Hematopoietic multipotent progenitor cell treated with erythropoietin and hydrocortisone succinate and interleukin-3 and kit ligand, for 6 days (in vitro differentiated cells): ENCODE measurements around the gene C11orf91.
"Not testable (repeated sequence)": the region's sequence is repeated elsewhere in the genome, so short reads cannot be mapped to it uniquely, and the experiment has no call there.

Experiments used
- DNase-seq: peaks from one replicate; pipeline ENCODE4 v3.0.0-alpha.2; 2015

The C11orf91 gene

DNA sequence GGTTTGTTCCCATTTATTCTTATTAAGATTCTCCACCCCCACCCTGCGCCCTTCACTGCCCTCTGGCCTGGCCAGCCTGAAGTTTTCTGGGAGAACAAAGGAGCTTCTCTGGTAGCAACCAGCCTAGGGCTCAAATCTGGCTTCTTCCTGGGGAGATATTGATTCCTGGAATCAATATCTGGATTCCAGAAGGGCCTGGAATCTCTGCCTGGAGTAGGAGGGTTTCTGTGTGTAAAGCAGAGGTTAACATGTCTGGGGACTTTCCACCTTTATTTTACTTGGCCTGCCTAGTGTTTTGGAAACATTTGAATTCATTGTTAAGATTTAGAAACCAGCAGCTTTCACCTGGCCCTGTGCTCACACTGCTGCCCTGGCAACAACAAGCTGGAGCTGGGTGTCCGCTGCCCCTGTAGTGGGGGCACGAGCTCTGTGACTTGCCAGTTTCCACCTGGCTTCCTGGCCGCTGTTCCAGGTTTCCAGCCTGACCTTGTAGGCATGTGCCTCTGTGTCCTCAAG lies 5.5 kb downstream of the C11orf91 start:
- DNase-seq, result no peak

DNA sequence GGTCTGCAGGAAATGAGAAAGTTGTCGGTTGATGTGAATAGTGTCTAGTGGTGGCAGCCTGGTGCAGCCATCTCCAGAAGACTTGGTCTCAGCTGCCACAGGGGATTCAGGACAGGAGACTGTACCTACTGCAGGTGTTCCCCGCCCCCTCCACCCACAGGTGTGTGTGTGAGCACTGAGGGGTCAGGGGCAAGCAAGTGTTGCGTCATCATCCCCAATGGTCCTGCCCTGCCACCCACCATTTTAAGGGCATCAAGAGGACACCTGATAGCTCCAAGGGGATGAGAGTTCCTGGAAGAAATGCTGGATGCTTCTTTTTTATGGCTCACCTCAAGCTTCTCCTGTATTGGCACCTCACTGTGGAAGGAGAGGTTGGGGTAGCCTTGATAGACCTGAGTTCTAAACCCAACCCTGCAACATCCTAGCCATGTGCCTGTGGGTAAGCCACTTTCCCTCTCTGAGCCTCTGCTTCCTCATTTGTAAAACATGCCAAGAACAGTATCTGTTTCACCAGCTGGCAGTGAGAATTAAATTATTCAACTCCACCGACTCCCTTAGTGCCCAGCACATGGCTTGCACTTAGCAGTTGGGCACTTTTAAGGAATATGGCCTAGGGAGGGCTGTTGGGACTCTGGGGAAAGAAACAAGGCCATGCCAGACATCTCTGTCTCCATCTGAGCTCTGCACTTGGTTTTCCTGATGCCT lies 6.1 kb downstream of the C11orf91 start:
- DNase-seq, result peak; percentile 19

DNA sequence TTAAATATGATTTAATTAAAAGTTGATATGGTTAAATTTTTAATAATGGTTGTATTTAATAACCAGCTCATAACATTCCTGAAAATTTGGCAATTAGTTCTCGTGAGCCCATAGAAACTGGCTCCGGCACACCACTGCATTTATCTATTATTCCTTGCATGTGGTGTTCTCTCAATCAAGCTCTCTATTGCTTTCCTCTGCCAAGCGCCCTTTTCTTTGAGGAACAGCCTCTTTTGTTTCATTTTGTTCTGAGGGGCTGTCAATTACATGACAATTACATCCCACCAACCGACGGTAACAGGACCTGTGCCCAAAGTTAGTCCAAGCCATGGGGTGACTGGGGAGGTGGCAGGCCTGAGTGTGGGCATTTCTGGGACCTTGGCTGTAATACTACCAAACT lies 8.1 kb downstream of the C11orf91 start:
- DNase-seq, result no peak

DNA sequence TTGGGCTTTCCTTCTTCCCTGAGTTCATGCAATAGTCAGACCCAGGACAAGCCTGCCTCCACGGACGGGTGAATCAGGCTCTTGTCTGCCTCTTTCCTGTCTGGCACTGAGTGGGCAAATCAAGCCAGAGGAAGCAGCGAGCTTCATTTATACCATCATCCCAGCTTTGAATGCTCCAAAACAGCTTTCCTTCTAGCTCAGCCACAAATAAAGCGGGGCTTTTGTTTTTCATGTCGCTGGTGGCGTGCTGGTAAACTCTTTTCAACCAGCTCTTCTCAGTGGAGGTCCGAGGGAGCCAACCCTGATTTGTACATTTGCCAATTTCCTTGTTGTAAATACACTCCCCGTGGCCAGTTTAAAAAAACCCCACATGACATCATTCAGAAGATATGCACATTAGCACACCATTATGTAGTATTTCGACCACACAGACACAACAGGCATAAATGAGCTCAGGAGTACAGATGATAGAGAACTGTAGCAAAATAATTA lies 8.6 kb downstream of the C11orf91 start:
- DNase-seq, result no peak

DNA sequence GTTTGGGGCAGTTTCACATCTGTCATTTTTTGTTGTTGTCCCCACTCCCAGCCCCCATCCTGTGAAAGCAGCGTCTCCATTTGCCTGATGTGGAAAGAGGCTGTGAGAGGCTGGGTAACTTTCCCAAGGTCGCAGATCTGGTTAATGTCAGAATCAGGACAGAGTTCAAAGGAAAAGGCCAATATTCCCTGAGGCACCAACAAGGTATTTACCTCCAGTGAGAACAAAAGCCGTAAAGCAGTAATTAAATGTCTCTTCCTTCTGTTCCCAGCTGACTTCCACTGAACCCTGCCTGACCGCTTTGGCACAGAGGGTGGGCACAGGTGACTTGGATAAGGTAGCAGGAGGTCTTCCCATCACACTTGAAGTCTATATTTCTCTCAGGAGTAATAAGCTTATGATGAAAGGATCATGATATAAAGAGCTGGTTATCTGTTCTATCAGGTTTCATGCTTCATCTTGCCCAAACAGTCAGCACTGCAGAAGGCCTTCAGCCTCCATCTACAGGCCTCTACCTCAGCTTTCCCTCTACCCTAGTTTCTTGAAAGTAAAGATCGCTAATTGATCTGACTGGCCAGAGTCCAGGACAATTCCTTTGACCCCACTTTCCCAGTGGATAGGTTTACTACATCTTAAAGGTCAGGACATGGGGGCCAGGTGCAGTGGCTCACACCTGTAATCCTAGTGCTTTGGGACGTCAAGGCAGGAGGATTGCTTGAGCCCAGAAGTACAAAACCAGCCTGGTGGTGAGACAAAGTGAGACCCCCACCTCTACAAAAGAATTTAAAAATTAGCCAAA lies 9.4 kb downstream of the C11orf91 start:
- DNase-seq, result no peak

DNA sequence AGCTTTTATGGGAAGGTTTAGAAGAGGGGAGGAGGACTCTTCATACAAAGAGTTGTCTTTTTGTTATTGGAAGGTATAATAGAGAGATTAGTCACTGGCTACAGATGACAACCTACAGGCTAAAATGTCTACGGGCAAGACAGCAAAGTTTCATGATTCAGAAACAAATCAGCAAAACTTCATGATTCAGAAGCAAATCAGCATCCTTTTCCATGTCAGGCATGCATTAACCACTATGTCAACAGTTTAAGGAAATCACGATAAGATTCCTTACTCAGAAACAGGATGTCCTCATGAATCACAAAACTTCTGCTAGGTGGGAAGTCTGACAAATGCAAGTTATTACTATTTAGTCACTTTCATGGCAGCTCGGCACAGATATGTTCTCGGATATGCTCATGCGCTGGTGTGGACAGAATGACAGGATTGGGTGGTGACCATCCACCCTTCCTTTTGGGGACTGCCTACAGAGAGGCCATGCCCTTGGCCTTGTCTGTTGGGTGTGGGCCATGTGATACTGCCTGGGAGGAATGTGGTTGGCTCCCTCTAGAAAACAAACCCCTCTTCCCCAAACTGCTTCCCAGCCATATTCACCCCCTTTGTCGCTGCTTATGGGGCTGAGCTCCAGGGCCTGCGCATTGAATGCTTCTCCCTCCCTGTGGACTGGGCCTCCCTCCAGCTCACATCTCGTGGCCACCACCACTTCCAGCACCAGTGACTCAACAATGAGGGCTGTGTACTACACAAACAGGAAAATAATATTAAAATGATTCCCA lies 10.1 kb downstream of the C11orf91 start:
- DNase-seq, result no peak

DNA sequence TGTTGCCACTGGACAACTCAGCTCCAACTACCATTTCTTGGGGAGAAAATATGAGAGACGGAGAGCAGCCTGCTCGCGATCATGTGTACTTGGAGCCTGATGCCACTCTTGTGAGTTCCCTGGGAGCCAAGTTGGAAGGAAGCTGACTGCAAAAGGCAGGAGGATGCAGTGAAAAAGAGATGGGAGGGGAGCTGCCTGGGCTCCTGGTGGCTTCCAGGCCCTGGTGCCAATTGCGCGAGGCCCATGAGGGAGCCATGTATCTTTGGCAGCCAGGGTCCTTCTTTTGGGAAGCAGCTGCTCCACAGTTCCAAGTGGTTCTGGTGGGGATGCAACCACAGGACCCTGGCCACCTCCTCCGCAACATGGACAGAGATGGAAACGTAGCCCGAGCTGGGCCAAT lies 11.1 kb downstream of the C11orf91 start:
- DNase-seq, result no peak

DNA sequence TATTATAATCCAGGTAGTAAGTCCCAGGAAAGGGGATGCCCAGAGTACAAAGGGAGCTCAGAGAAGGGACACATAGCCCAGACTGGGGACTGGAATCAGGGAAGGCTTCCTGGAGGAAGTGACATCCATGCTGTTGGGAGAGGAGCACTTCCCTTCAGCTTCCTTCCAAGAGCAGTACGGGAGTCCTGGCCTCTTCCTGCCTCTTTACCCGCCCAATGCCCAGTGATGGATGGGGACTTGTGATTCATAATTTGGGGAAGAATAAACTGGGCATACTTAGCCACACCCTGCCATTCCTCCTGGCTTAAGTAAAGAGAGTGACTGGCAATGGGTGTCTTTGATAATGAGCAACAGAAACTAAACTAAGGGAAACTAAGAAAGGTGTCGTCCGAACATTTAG lies 11.5 kb downstream of the C11orf91 start:
- DNase-seq, result no peak

- peak; percentile 72 for DNase-seq
These were observed 12.7 kb downstream of the C11orf91 start for GRCh38 chr11:33687733-33688479.

DNA sequence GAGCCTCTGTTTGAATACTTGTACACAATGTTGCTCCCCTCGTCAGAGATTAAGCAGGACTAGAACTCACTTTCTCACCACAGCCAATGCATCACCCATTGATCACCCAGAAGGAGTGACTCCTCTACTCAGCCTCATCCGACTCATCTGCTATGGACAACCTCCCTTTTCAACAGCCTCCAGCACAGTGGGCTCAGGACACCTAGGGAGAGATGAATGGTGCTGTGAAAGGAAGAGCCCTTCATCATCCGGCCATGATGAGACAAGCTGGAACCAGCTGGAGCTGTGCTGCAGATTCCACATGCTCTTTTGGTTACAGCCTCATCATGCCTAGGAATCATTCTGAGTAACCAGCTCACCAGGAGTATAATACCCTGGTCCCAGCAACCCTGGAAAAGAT lies 15.5 kb downstream of the C11orf91 start:
- no peak for DNase-seq

- DNase-seq, result no peak
These were observed 16.5 kb downstream of the C11orf91 start for GRCh38 chr11:33684003-33684706.

DNA sequence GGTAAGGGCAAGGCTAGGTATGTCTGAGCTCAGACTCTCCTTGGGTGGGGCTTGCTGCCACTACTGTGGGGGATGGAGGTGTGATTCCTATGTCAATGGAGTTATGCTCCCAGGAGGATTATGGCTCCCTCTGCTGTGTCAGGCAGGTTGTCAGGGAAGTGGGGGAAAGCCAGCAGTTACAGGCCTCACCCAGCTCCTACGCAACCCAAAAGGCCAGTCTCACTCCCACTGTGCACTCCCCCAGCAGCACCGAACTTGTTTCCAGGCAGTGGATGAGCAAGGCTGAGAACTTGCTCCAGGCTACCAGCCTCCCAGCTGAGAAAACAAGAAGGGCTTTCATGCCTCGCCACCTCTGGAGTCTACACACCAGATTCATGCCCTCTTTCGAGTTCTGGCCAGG lies 18.2 kb downstream of the C11orf91 start:
- no peak for DNase-seq

GRCh38 chr11:33682019-33682418 lies 18.6 kb downstream of the C11orf91 start:
- DNase-seq, result no peak

- DNase-seq, result not testable (repeated sequence)
These were observed 22.0 kb downstream of the C11orf91 start for GRCh38 chr11:33678616-33679015.

- DNase-seq, result no peak
These were observed 26.4 kb downstream of the C11orf91 start for GRCh38 chr11:33674035-33674814.

DNA sequence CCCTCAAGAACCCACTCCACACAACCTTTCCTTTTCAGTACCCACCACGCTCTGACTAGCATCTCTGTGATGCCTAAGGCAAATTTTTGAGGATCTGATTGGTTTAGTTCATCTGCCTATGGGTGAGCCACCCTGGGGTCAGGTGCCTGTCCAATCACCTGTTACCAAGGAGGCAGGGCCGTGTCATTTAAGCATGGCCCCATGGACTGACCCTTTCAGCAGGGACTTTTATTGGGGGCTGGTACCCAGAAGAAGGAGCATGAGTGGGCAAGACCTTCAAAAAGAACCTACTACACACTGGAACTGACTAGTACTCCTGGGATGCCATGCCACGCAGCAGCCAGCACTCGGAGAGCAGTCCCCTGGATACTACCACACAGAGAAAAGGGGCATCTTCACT lies 28.4 kb downstream of the C11orf91 start:
- DNase-seq, result no peak

DNA sequence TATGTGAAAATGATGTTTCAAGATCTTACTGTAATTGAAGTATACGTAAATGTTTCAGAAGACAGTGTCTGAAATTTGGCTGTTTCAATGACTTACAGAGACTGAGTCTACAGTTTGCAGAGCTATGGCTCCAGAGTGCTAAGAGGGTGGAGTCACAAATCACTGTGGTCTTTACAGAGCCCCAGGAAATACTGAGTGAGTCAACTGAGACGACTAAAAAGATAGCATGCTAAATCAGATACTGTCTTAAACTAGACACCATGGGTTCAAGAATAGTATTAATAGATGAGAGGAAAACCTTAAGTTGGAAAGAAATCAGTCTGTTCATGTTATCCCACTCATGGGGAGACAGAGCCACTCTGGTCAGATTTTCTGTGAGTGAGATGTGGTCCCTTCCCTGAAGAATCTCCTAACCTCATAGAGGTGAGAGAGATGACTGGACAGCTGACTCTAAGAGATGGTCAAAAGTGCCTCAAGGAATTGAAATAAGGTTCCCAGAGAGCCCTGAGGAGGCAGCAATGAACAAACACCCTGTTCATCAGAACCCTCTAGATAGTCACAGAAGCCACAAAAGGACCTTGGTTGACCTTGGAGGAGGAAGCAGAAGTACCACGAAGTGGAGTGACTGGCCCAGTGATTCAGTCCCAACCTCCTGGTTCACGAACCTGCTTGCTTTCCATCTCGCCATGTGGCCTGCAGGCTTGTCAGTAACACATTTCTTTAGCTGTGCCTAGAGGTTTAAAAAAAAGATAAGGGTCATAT lies 30.2 kb downstream of the C11orf91 start:
- DNase-seq, result no peak

DNA sequence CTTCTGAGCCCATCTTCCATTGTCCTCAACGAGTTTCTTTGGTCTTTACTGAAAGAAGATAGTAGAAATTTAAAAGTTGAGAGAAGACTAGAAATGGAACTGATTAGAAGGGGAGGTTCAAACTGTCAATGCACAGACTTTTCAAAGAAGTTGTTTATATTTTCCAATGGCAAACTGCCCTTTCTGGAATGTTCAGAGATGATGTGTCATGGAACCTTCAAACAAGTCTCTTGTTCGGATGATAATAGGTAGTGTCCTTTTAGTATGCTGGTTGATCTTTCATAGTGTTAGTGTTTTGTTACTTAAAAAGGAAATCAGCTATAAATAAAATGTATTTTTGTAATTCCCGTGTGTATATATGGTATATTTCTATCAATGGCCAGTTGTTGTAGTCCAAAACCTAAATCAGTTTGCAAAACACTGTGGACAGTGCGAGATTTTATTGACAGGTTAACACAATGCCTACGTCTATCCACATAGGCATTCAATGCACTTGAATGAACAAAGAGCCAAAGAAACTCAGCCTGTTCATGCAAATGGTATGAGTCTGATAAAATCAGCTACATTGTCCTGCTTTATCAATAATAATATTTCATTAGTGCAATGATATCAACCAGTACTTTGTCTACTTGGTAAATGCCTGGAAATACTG lies 30.9 kb downstream of the C11orf91 start:
- no peak for DNase-seq

- DNase-seq, result no peak
These were observed 31.6 kb downstream of the C11orf91 start for GRCh38 chr11:33668951-33669596.
